Measurements from ENCODE around the gene GGCX.
"Not testable (repeated sequence)": the region's sequence is repeated elsewhere in the genome, so short reads cannot be mapped to it uniquely, and the experiment has no call there.

Gene GGCX

GRCh38 chr2:85593023-85593422 is 31.7 kb upstream of the GGCX start:
- no peak for DNase-seq

GRCh38 chr2:85592299-85592698 is 31.0 kb upstream of the GGCX start:
- not testable (repeated sequence) for DNase-seq

- no peak for DNase-seq
Observed at GRCh38 chr2:85591563-85591962, 30.3 kb upstream of the GGCX start.

- no peak for DNase-seq
Observed at GRCh38 chr2:85590950-85591349, 29.7 kb upstream of the GGCX start.

- DNase-seq = peak; percentile 28
Observed at GRCh38 chr2:85589982-85590791, 28.9 kb upstream of the GGCX start.

- no peak for DNase-seq
Observed at GRCh38 chr2:85589181-85589580, 27.9 kb upstream of the GGCX start.

- no peak for DNase-seq
Observed at GRCh38 chr2:85588645-85589044, 27.4 kb upstream of the GGCX start.

GRCh38 chr2:85588236-85588635 is 26.9 kb upstream of the GGCX start:
- no peak for DNase-seq

GRCh38 chr2:85585781-85586105 is 24.4 kb upstream of the GGCX start:
- no peak for DNase-seq

GRCh38 chr2:85584857-85585780 is 23.8 kb upstream of the GGCX start:
- DNase-seq = peak; percentile 48

- no peak for DNase-seq
Observed at GRCh38 chr2:85584354-85584856, 23.1 kb upstream of the GGCX start, which contains the start of gene VAMP5. TSS of gene VAMP5 (plus strand) at chr2:85584431. CDS start at chr2:85584491, 60 bp downstream.

GRCh38 chr2:85583667-85584353 is 22.5 kb upstream of the GGCX start:
- DNase-seq = no peak

- no peak for DNase-seq
Observed at GRCh38 chr2:85582492-85582891, 21.2 kb upstream of the GGCX start.

- DNase-seq = no peak
Observed at GRCh38 chr2:85580206-85580605, 18.9 kb upstream of the GGCX start.

- DNase-seq = no peak
Observed at GRCh38 chr2:85579266-85579935, 18.1 kb upstream of the GGCX start.

- DNase-seq = no peak
Observed at GRCh38 chr2:85578243-85579180, 17.2 kb upstream of the GGCX start.

- peak; percentile 58 for DNase-seq
Observed at GRCh38 chr2:85577386-85578242, 16.3 kb upstream of the GGCX start, which contains the start of gene VAMP8. TSS of gene VAMP8 (plus strand) at chr2:85577586. CDS start at chr2:85577647, 61 bp downstream.

GRCh38 chr2:85577063-85577385 is 15.7 kb upstream of the GGCX start:
- no peak for DNase-seq

- no peak for DNase-seq
Observed at GRCh38 chr2:85575739-85576138, 14.4 kb upstream of the GGCX start.

- DNase-seq = no peak
Observed at GRCh38 chr2:85566265-85566664, 5.0 kb upstream of the GGCX start.

All from NCI-H69 (cell line).